Measurements from ENCODE around the gene NFXL1. TPM values are rescaled to one million over a fixed set of nuclear protein-coding genes. Genes with fewer than 3 reads are reported as not detected.

NFXL1 gene
- total RNA-seq, 1 donor from 2014 or later = 10.4 TPM

DNA sequence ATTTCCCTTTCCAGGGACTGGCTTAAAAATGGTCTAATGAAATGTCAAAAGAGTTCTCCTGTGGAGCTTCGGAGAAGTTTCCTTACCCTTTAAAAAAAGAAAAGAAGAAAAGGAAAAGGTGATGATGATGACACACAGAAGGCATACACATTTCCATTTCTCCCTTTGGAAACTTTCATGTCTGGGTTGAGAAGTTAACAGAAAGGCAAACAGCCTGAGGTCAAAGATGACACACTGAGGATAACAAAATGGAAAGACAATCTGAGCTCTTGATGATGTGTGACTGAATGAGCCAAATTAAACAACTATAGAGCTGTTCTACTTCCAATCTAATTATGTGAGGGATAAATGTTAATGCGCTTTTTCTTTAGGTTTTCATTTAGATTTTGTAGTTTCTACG is 32.2 kb downstream of the NFXL1 start:
- no peak for TF ChIP-seq CTCF (conservative IDR thresholded peaks at IDR 0.05; ENCODE audit: low read depth, low read length)
- DNase-seq (ENCODE audit: low read depth) = no peak
- no peak overlapping the region for H3K4me3 ChIP-seq (ENCODE audit: low read depth, low read length)

- H3K4me3 ChIP-seq (ENCODE audit: low read depth, low read length) = no peak overlapping the region
- no peak for TF ChIP-seq CTCF (conservative IDR thresholded peaks at IDR 0.05; ENCODE audit: low read depth, low read length)
- DNase-seq (ENCODE audit: low read depth) = no peak
Measured at GRCh38 chr4:47879458-47879857, 34.9 kb downstream of the NFXL1 start.

DNA sequence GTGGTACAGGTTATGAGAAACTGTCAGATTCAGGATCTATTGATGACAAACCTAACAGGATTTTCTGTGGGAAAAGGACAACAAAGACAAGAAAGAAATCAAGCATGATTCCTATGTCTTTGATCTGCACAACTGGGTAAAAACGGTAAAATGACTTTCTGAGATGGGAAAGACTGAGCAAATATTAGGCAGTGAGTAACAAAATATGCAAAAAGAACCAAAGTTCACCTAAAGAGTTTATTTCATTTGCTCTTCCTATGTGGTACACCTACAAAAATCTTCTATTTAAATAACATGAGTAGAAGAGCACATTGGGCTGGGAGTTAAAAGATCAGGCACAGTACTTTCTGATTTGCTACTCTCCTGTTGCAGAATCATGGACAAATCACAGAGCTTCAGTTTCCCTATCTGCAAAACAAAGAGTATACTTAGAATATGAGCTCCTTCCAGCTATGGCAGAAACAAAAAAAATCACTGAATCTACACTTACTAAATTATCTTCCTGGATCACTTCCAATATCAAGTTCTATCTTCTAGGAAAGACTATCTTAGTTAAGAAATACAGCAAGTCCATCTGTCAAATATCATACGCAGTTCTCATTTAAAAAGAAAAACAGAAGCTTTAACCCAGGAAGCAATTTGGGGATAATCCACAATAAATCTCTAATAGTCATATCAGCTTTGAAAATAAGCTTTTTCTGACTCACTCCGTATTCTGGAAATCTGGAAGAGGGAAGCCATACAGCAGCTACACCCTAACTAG is 37.4 kb downstream of the NFXL1 start:
- no peak for TF ChIP-seq CTCF (conservative IDR thresholded peaks at IDR 0.05; ENCODE audit: low read depth, low read length)
- no peak overlapping the region for H3K4me3 ChIP-seq (ENCODE audit: low read depth, low read length)
- no peak for DNase-seq (ENCODE audit: low read depth)

DNA sequence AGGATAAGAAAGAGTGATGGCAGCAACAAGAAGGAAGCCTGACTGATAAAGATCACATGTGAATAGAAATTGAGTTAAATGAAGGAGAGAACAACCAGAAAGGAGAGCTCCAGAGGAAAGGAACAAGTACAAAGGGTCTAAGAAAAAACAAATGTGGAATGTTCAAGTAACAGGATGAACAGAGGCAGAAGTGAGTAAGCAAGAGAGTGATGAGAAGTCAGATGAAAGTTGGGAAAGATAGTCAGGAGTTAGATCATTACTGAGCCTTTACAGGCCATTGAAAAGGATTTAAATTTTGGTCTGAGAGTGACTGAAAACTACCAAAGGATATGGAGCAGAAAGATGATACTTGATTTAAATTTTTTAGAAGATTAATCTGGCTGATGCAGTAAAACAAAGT is 38.1 kb downstream of the NFXL1 start:
- no peak for TF ChIP-seq CTCF (conservative IDR thresholded peaks at IDR 0.05; ENCODE audit: low read depth, low read length)
- DNase-seq (ENCODE audit: low read depth) = no peak
- no peak overlapping the region for H3K4me3 ChIP-seq (ENCODE audit: low read depth, low read length)

DNA sequence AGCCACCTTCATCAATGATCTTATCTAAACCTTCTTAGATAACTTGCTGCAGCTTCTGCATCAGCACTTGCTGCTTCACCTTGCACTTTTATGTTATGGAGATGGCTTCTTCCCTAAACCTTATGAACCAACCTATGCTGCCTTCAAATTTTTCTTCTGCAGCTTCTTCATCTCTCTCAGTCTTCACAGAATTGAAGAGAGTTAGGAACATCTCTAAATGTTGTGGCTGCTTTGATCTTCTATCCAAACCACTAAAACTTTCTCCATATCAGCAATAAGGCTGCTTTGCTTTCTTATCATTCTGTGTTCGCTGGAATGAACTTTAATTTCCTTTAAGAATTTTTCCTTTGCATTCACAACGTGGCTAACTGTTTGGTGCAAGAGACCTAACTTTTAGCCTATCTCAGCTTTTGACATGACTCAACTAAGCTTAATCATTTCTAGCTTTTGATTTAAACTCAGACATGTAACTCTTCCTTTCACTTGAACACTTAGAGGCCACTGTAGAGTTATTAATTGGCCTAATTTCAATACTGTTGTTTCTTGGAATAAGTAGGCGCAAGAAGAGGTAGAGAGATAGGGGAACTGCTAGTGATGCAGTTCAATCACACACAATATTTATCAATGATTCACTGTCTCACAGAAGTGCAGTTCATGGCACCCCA is 40.4 kb downstream of the NFXL1 start:
- no peak overlapping the region for H3K4me3 ChIP-seq (ENCODE audit: low read depth, low read length)
- no peak for DNase-seq (ENCODE audit: low read depth)
- TF ChIP-seq CTCF (conservative IDR thresholded peaks at IDR 0.05; ENCODE audit: low read depth, low read length) = no peak

- no peak for DNase-seq (ENCODE audit: low read depth)
- no peak for TF ChIP-seq CTCF (conservative IDR thresholded peaks at IDR 0.05; ENCODE audit: low read depth, low read length)
Measured at GRCh38 chr4:47863486-47863885, 50.9 kb downstream of the NFXL1 start.

GRCh38 chr4:47862297-47862696 is 52.1 kb downstream of the NFXL1 start:
- no peak for TF ChIP-seq CTCF (conservative IDR thresholded peaks at IDR 0.05; ENCODE audit: low read depth, low read length)
- H3K4me3 ChIP-seq (ENCODE audit: low read depth, low read length) = no peak overlapping the region
- no peak for DNase-seq (ENCODE audit: low read depth)

More at GRCh38 chr4:47863486-47863885, 50.9 kb downstream of the NFXL1 start:
- H3K4me3 ChIP-seq (ENCODE audit: low read depth, low read length) = no peak overlapping the region

Data from epithelial cell of proximal tubule (primary cell).